DOHH2 (cell line): Measurements from ENCODE around the gene ST6GALNAC1.

Source experiments
- H3F3A ChIP-seq: fragments of 200-600 bp; sonication (generic), shearing (Covaris generic); 2 replicates; pipeline ENCODE4 v1.6.0; 2016; ENCODE audit warnings: antibody characterized with exemption, mild to moderate bottlenecking; ENCODE audit not compliant: control insufficient read depth, insufficient read depth
- H3K27ac ChIP-seq: fragments of 200-600 bp; sonication (generic); 2 replicates; pipeline ENCODE4 v1.5.1; 2014; ENCODE audit warnings: low read depth, mild to moderate bottlenecking, low read length, moderate library complexity
- H3K27me3 ChIP-seq: fragments of 200-600 bp; sonication (generic); 2 replicates; pipeline ENCODE4 v1.6.1; 2014; ENCODE audit warnings: mild to moderate bottlenecking, low read length, mixed read lengths; ENCODE audit not compliant: control insufficient read depth
- H3K36me3 ChIP-seq: fragments of 200-600 bp; sonication (generic); 2 replicates; pipeline ENCODE4 v1.6.1; 2014; ENCODE audit warnings: mild to moderate bottlenecking, low read length, moderate library complexity, mixed read lengths; ENCODE audit not compliant: control insufficient read depth
- H3K4me1 ChIP-seq: fragments of 200-600 bp; sonication (generic); 2 replicates; pipeline ENCODE4 v1.6.1; 2014; ENCODE audit warnings: mild to moderate bottlenecking, low read length, mixed read lengths; ENCODE audit not compliant: control insufficient read depth
- H3K4me2 ChIP-seq: fragments of 200-600 bp; sonication (generic); 2 replicates; pipeline ENCODE4 v1.6.0; 2014; ENCODE audit warnings: mild to moderate bottlenecking, low read length, moderate library complexity
- H3K4me3 ChIP-seq: fragments of 200-600 bp; sonication (generic); 2 replicates; pipeline ENCODE4 v1.5.1; 2014; ENCODE audit warnings: mild to moderate bottlenecking, low read length, mixed read lengths
- H3K79me2 ChIP-seq: fragments of 200-600 bp; sonication (generic); 2 replicates; pipeline ENCODE4 v1.6.1; 2014; ENCODE audit warnings: mild to moderate bottlenecking, low read length, mixed read lengths; ENCODE audit not compliant: control insufficient read depth
- H3K9me2 ChIP-seq: fragments of 200-600 bp; sonication (generic); replicated peaks from 2 replicates; pipeline ENCODE4 v1.6.1; 2014; ENCODE audit warnings: mild to moderate bottlenecking, low read length, mixed read lengths; ENCODE audit not compliant: control insufficient read depth
- H3K9me3 ChIP-seq: fragments of 200-600 bp; sonication (generic); 2 replicates; pipeline ENCODE4 v1.6.1; 2014; ENCODE audit warnings: antibody characterized with exemption, low read length, mixed read lengths; ENCODE audit not compliant: control insufficient read depth, insufficient read depth
- H4K20me1 ChIP-seq: fragments of 200-600 bp; sonication (generic); 2 replicates; pipeline ENCODE4 v1.6.0; 2014; ENCODE audit warnings: low read depth, mild to moderate bottlenecking, antibody characterized with exemption, low read length, moderate library complexity; ENCODE audit not compliant: control insufficient read depth, insufficient read depth
- EZH2phosphoT487 ChIP-seq: fragments of 200-600 bp; sonication (generic); IDR thresholded peaks from 2 replicates; pipeline ENCODE4 v1.6.1; 2017; ENCODE audit warnings: borderline replicate concordance, mild to moderate bottlenecking, antibody characterized with exemption, low read length, moderate library complexity, mixed read lengths
- TF ChIP-seq, protein P1 (sequence below): fragments of 200-600 bp; sonication (generic); IDR thresholded peaks from one replicate; pipeline ENCODE4 v1.5.1; 2014; ENCODE audit warnings: antibody characterized with exemption, mild to moderate bottlenecking, low read depth, low read length; ENCODE audit not compliant: poor library complexity, severe bottlenecking

Gene ST6GALNAC1

DNA sequence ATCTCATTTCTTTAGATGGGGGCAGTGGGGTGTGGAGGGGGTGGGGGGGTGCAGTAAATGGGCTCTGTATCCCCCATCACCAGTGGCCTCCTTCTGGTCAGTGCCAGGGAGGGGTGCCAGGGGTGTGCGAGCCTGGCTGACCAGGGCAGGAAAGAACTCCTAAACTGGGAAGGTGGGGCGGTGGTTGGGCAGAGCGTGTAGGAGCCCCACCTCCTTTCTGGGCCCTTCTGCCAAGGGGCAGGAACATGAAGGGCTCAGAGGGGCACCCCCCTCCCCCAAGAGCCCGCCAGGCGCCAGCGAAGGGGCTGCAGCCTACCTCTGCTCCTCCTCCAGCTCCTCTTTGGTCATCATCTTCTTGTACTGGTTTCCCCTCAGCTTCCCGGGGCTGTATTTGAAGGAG lies 41.2 kb upstream of the ST6GALNAC1 start:
- Histone ChIP-seq H3K9me3 (no peaks in the 10 kb centered on the region), H3K27me3 (peaks cover 15% of the 10 kb centered on the region), H3K4me1 (no peaks in the 10 kb centered on the region), H3F3A (no peaks in the 10 kb centered on the region), H4K20me1 (no peaks in the 10 kb centered on the region), H3K9me2 (no peaks in the 10 kb centered on the region), H3K4me2 (no peak overlapping the region), H3K79me2 (no peaks in the 10 kb centered on the region), H3K36me3 (no peaks in the 10 kb centered on the region), H3K4me3 (no peak overlapping the region), H3K27ac (no peak overlapping the region)
- TF ChIP-seq EZH2phosphoT487, result no peak
- TF ChIP-seq, protein P1, sequence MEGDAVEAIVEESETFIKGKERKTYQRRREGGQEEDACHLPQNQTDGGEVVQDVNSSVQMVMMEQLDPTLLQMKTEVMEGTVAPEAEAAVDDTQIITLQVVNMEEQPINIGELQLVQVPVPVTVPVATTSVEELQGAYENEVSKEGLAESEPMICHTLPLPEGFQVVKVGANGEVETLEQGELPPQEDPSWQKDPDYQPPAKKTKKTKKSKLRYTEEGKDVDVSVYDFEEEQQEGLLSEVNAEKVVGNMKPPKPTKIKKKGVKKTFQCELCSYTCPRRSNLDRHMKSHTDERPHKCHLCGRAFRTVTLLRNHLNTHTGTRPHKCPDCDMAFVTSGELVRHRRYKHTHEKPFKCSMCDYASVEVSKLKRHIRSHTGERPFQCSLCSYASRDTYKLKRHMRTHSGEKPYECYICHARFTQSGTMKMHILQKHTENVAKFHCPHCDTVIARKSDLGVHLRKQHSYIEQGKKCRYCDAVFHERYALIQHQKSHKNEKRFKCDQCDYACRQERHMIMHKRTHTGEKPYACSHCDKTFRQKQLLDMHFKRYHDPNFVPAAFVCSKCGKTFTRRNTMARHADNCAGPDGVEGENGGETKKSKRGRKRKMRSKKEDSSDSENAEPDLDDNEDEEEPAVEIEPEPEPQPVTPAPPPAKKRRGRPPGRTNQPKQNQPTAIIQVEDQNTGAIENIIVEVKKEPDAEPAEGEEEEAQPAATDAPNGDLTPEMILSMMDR, result no peak

DNA sequence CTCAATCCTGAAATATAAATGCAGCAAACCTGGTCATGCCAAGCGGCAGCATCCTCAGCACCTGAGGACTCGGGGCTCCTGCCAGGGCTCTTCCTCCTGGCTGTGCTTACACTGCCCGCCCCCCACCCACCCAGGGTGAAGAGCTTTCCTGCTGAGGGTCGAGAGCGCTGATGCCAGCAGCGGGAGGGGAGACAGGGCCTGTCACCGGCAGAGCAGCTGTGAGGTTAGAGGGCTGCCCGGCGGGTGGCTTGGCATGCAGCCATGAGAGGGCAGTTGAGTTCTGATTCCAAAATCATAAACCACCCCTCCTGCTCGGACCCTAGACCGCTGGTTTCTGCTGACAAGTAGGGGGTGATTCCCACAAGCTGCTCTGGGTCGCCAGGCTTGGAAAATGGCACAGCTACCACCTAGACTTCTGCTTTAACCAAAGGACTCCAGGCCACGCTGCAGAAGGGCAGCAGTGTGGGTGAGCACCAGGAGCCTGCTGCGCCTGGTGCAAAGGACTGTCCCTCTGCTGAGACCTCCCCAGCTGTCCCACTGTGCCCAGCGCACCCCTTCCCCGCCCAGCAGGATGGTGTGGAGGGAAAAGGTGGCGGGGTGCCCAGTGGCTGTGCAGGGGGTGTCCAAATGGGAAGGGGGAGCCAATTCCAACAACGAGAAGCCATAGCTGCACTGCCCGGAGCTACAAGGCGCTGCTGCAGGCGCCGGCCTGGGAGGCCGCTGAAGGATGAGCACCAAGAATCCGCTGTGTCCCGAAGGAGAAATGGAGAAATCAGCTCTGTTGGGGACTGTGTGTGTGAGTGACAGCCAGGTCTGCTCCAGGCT lies 40.6 kb upstream of the ST6GALNAC1 start:
- Histone ChIP-seq H3K36me3 (no peaks in the 10 kb centered on the region), H3K79me2 (no peaks in the 10 kb centered on the region), H3F3A (no peaks in the 10 kb centered on the region), H3K4me1 (no peaks in the 10 kb centered on the region), H3K9me3 (no peaks in the 10 kb centered on the region), H3K27ac (no peak overlapping the region), H3K27me3 (peaks cover 15% of the 10 kb centered on the region), H4K20me1 (no peaks in the 10 kb centered on the region), H3K4me3 (no peak overlapping the region), H3K9me2 (no peaks in the 10 kb centered on the region), H3K4me2 (no peak overlapping the region)
- no peak for TF ChIP-seq EZH2phosphoT487
- TF ChIP-seq, protein P1, result no peak

DNA sequence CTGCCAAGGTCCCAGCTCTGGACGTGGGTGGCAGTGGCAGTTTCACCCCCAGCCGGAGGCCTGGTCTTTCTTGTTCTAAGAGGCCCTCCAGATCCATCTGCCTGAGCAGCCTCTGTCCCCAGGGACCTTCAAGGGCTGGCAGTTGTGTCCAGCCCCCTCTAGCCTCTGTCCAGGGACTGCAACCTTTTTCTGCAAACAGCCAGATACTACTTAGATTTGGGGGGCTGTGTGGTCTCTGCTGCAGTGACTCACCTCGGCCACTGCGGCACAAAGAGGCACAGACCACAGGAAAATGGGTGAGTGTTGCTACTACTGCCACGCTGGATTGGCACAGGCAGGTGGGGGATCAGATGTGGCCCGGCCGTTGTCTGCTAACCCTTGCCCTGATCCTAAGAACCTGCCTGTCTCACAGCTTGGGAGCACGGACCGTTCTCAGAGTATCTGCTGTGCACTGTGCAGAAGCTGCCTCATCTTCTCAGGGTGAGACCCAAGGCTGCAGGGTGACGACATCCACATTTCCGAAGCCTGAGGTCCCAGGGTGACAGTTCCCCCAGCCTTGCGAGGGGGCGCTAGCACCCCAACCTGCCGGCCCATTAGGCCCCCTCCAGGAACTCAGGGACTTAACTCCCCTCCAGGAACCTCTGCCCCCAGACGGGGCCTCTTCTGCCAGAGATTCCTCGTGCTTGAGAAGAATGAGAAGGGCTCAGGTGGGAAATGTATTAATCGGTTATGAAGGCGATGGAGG lies 39.6 kb upstream of the ST6GALNAC1 start:
- Histone ChIP-seq H3K79me2 (no peaks in the 10 kb centered on the region), H3K4me2 (no peak overlapping the region), H3K9me2 (no peaks in the 10 kb centered on the region), H3K9me3 (no peaks in the 10 kb centered on the region), H3K27ac (no peak overlapping the region), H3K4me3 (no peak overlapping the region), H3K27me3 (peaks cover 18% of the 10 kb centered on the region), H4K20me1 (no peaks in the 10 kb centered on the region), H3K4me1 (no peaks in the 10 kb centered on the region), H3F3A (no peaks in the 10 kb centered on the region), H3K36me3 (no peaks in the 10 kb centered on the region)
- TF ChIP-seq EZH2phosphoT487, result no peak
- TF ChIP-seq, protein P1, result peak; percentile 47
